Mammary epithelial cell (primary cell): ENCODE measurements around the gene CA10.

ENCODE experiments used
- CTCF ChIP-seq, 2 donors: IDR thresholded peaks in 1 of 2; conservative IDR thresholded peaks in 1 of 2; 2 replicates each; pipeline ENCODE4 v1.5.1; 2011 to 2012; ENCODE audit warnings: inconsistent platforms in 2 of 2, low read length in 2 of 2, mild to moderate bottlenecking in 2 of 2, control low read depth in 1 of 2, low read depth in 1 of 2; ENCODE audit not compliant: insufficient read depth in 1 of 2; ENCODE audit errors: extremely low read depth in 1 of 2
- EZH2 ChIP-seq: IDR thresholded peaks from 2 replicates; pipeline ENCODE4 v1.6.1; 2012; ENCODE audit warnings: low read length, inconsistent platforms, borderline replicate concordance

- no peak for TF ChIP-seq CTCF (conservative IDR thresholded peaks at IDR 0.05 in 1 of 2, IDR thresholded peaks at IDR 0.05 in 1 of 2; ENCODE audit: extremely low read depth in 1 of 2, insufficient read depth in 1 of 2, low read depth in 1 of 2, low read length in 2 of 2)
- TF ChIP-seq EZH2: no peak
Observed at GRCh38 chr17:52084176-52084575, 74.3 kb downstream of the CA10 start.
